Esophagus squamous epithelium (tissue), 5 donors: Measurements from ENCODE around the gene DCPS. TPM values are rescaled to one million over a fixed set of nuclear protein-coding genes. Genes with fewer than 3 reads are reported as not detected.
A peak's percentile ranks its signal among the peaks of the same experiment; 100 is the strongest.

Experiments used
- DNase-seq: peaks from one replicate; lab custom pipeline; 2025; lab: John Stamatoyannopoulos, UW
- H3K27ac ChIP-seq, 4 donors: fragments of 200-600 bp; sonication (generic); one replicate each; pipeline ENCODE4 v1.5.1; 2016 to 2019; ENCODE audit warnings: mild to moderate bottlenecking in 1 of 4
- H3K27me3 ChIP-seq, 4 donors: fragments of 200-600 bp; sonication (generic); 1 replicate in 3 of 4; 2 replicates in 1 of 4; pipeline versions ENCODE4 v1.5.1 to v1.6.0; 2017 to 2021; ENCODE audit warnings: antibody characterized with exemption in 1 of 4
- H3K36me3 ChIP-seq, 3 donors: fragments of 200-600 bp; sonication (generic); one replicate each; pipeline ENCODE4 v1.5.1; 2016 to 2019
- H3K4me1 ChIP-seq, 3 donors: fragments of 200-600 bp; sonication (generic); one replicate each; pipeline ENCODE4 v1.5.1; 2017 to 2019
- H3K4me3 ChIP-seq, 4 donors: fragments of 200-600 bp; sonication (generic); 1 replicate in 3 of 4; 2 replicates in 1 of 4; pipeline ENCODE4 v1.5.1; 2016 to 2019; ENCODE audit warnings: mild to moderate bottlenecking in 2 of 4, moderate library complexity in 1 of 4
- H3K9me3 ChIP-seq, 3 donors: fragments of 200-600 bp; sonication (generic); one replicate each; pipeline ENCODE4 v1.5.1; 2016 to 2019
- CTCF ChIP-seq, 6 experiments: fragments of 450-650 bp in 4 of 6; fragments of 200-600 bp in 2 of 6; sonication (generic) in 2 of 6; IDR thresholded peaks; one replicate each; pipeline ENCODE4 v1.5.1; 2016 to 2019; ENCODE audit warnings: antibody characterized with exemption in 6 of 6, mild to moderate bottlenecking in 4 of 6, moderate library complexity in 4 of 6
- POLR2A ChIP-seq, 4 donors: fragments of 450-650 bp; IDR thresholded peaks; one replicate each; pipeline ENCODE4 v1.6.1; 2017; ENCODE audit warnings: antibody characterized with exemption in 4 of 4, mild to moderate bottlenecking in 4 of 4, moderate library complexity in 3 of 4
- WGBS, 2 donors: methylation state at CpG; one replicate each; pipeline ENCODE4 v1.1.5; 2018; 5-methylcytosine and 5-hydroxymethylcytosine counted together
- intact Hi-C: fragments of 100-400 bp; cut with DNase I; formaldehyde crosslinking; loops from one replicate; pipeline ENCODE4 v1.15.0; 2022
- total RNA-seq, 4 donors: library from RNA; depleted of rRNA; stranded (reverse); fragments of >200 nt; gene quantifications; one replicate each; pipeline ENCODE4 v1.1.0, GENCODE V29; 2016
- donor health status: DM: yes; HTN: yes; CAD: no.

Gene DCPS
- total RNA-seq, 4 donors from 2014 or later: 12.0 to 25.7 (median 14.9) TPM

- intact Hi-C loops: no loop called here
- peak overlapping the region; percentile 73 to 83 (median 77) for H3K4me3 ChIP-seq
- peaks cover 27 to 53% (median 31%) of the 10 kb centered on the region in 3 donors for H3K36me3 ChIP-seq
- WGBS, 2 donors: 0 to 1% methylated on average over 23 of the region's 23 CpGs
- H3K27me3 ChIP-seq: no peaks in the 10 kb centered on the region
- no peak for DNase-seq
- no peak for TF ChIP-seq CTCF (IDR thresholded peaks at IDR 0.05)
- no peak for TF ChIP-seq POLR2A (IDR thresholded peaks at IDR 0.05)
- H3K9me3 ChIP-seq: no peaks in the 10 kb centered on the region
- H3K4me1 ChIP-seq: peaks cover 8 to 28% (median 16%) of the 10 kb centered on the region in 3 donors
- peak overlapping the region; percentile 89 to 98 (median 96) for H3K27ac ChIP-seq
Measured at GRCh38 chr11:126268361-126268707, 35.5 kb upstream of the DCPS start.

DNA sequence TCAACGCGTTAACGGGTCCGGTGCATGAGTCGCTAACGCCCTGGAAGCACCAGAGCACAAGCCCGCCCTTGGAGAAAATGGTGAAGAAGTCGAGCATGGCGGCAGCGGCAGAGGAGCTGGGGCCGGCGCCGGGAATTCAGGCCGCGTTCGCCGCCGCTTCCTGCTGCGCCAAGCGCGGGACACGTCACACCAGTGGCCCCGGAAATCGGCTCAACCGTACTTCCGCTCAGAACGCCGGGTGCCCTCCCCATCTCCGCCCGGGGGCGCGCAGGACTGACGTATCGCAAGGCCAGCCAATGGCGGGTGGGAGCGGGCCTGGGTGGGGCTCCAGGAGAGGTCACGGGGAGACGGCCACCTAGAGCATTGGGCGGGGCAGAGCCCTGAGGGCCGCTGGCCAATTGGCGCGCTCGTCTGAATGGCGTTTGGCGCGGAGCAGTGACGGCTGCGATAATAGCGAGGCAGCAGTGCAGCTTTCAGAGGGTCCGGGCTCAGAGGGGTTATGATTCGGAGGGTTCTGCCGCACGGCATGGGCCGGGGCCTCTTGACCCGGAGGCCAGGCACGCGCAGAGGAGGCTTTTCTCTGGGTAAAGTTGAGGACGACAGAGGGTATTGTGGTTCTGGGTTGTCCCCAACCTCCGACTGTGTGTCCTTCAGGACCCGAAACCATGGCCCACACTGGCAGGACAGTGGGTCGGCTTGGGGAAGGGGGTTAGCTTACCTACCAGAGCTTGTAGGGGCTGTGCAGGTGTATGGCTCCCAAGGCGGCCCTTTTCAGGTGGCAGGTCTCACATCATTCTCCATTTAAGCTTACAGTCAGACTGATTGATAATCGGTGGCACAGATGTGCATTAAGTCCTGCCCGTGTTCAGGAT is 34.9 kb upstream of the DCPS start, which contains the start of the genes FOXRED1 and SRPRA:
Gene FOXRED1, plus strand, starts transcription at position 447 of the 872 bp plus-strand sequence. Its CDS starts 53 bp downstream, at position 500.
Gene SRPRA, minus strand, starts transcription at position 188 of the 872 bp plus-strand sequence. Its CDS starts 91 bp downstream, at position 97.
- intact Hi-C loops: no loop called here
- Histone ChIP-seq H3K4me3 (peak within 1 kb of the TSS; percentile 73 to 83 (median 77)), H3K9me3 (no peaks in the 10 kb centered on the region), H3K36me3 (peaks cover 25 to 53% (median 26%) of the 10 kb centered on the region in 3 donors), H3K27ac (peak within 1 kb of the TSS; percentile 89 to 98 (median 96)), H3K4me1 (peaks cover 8 to 28% (median 16%) of the 10 kb centered on the region in 3 donors), H3K27me3 (no peaks in the 10 kb centered on the region)
- DNase-seq: peak; percentile 99
- WGBS, 2 donors: 1% methylated on average over 14 to 48 of the region's 64 CpGs
- peak in 2 of 6 experiments; percentile 6 to 33 for TF ChIP-seq CTCF (IDR thresholded peaks at IDR 0.05)
- peak in 3 of 4 donors; percentile 42 to 84 (median 82) for TF ChIP-seq POLR2A (IDR thresholded peaks at IDR 0.05)

GRCh38 chr11:126277322-126277721 is 26.5 kb upstream of the DCPS start:
- H3K4me1 ChIP-seq: peaks cover 0 to 8% (median 5%) of the 10 kb centered on the region in 3 donors
- TF ChIP-seq CTCF (IDR thresholded peaks at IDR 0.05) (no peak), POLR2A (IDR thresholded peaks at IDR 0.05) (no peak)
- WGBS, 2 donors: 89 to 90% methylated on average over 4 to 7 of the region's 11 CpGs
- H3K9me3 ChIP-seq: no peaks in the 10 kb centered on the region
- peaks cover 4 to 59% (median 4%) of the 10 kb centered on the region in 3 donors for H3K36me3 ChIP-seq
- DNase-seq: no peak
- intact Hi-C loops: no loop called here
- no peaks in the 10 kb centered on the region for H3K27me3 ChIP-seq
- H3K27ac ChIP-seq: no peak overlapping the region
- H3K4me3 ChIP-seq: no peak overlapping the region

DNA sequence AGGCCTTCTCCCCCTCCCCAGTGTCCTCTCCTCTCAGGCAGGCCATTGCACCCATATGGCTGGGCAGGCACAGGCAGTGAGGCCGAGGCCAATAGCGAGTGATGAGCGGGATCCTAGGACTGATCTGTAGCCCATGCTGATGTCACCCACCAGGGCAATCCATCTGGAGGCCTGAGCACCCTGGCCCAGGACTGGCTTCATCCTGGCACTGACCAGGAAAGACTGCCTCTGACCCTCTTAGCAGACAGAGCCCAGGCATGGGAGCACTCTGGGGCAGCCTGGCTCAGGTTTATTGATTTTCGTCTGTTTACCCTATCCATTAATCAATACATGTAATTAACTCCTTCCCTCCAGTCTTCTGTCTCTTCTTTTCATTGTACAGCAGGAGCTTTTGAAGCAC is 26.1 kb upstream of the DCPS start:
- H3K9me3 ChIP-seq: no peaks in the 10 kb centered on the region
- H3K27ac ChIP-seq: no peak overlapping the region
- DNase-seq: no peak
- TF ChIP-seq CTCF (IDR thresholded peaks at IDR 0.05) (no peak), POLR2A (IDR thresholded peaks at IDR 0.05) (no peak)
- no peaks in the 10 kb centered on the region for H3K27me3 ChIP-seq
- intact Hi-C loops: no loop called here
- H3K4me3 ChIP-seq: no peak overlapping the region
- H3K4me1 ChIP-seq: peaks cover 0 to 11% (median 5%) of the 10 kb centered on the region in 3 donors
- peaks cover 4 to 54% (median 4%) of the 10 kb centered on the region in 3 donors for H3K36me3 ChIP-seq
- WGBS, 2 donors: 92 to 100% methylated on average over 1 to 3 of the region's 4 CpGs

DNA sequence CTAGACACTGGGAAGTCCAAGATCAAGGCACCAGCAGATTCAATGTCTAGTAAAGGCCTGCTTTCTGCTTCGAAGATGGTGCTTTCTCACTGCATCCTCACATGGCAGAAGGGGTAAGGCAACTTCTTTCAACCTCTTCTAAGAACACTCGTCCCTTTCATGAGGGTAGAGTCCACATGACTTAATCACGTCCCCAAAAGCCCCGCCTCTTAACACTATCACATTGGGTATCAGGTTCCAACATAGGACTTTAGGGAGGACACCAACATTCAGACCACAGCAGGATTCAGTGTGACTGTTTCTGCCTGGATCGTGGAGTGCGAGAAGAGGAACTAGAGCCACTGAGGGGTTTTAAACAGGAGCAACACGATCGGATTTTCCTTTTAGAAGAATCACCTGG is 24.7 kb upstream of the DCPS start:
- no peak for TF ChIP-seq POLR2A (IDR thresholded peaks at IDR 0.05)
- TF ChIP-seq CTCF (IDR thresholded peaks at IDR 0.05): no peak
- Histone ChIP-seq H3K4me1 (peaks cover 0 to 22% (median 10%) of the 10 kb centered on the region in 3 donors), H3K4me3 (no peak overlapping the region), H3K36me3 (peaks cover 0 to 40% (median 3%) of the 10 kb centered on the region in 3 donors), H3K27ac (no peak overlapping the region), H3K27me3 (no peaks in the 10 kb centered on the region), H3K9me3 (no peaks in the 10 kb centered on the region)
- intact Hi-C loops: no loop called here
- 78 to 87% methylated on average over 5 to 8 of the region's 8 CpGs for WGBS, 2 donors
- no peak for DNase-seq
